Mesenteric fat pad (tissue), 1 donor: Measurements from ENCODE around the gene RAB9A. TPM values are rescaled to one million over a fixed set of nuclear protein-coding genes. Genes with fewer than 3 reads are reported as not detected.
"Not testable (repeated sequence)": the region's sequence is repeated elsewhere in the genome, so short reads cannot be mapped to it uniquely, and the experiment has no call there.

ENCODE experiments used
- DNase-seq: peaks from one replicate; pipeline ENCODE4 v3.0.0-alpha.2; 2020; ENCODE audit warnings: low spot score
- total RNA-seq: library from RNA; stranded (reverse); fragmentation: NEBNext Ultra II Directional; extraction: Animal tissue kit (Norgen Biotek cat#: 25700); gene quantifications from one replicate; pipeline ENCODE4 v1.2.1, GENCODE V29; 2021
- donor health status: DM: yes; HTN: yes; CAD: no.

RAB9A gene
- total RNA-seq, 1 donor from 2014 or later: 41.7 TPM

- no peak for DNase-seq
Observed at GRCh38 chrX:13699183-13699826, 10.4 kb downstream of the RAB9A start.

GRCh38 chrX:13700380-13700779 lies 11.5 kb downstream of the RAB9A start:
- no peak for DNase-seq

GRCh38 chrX:13702111-13702789 lies 13.3 kb downstream of the RAB9A start:
- DNase-seq: no peak

DNA sequence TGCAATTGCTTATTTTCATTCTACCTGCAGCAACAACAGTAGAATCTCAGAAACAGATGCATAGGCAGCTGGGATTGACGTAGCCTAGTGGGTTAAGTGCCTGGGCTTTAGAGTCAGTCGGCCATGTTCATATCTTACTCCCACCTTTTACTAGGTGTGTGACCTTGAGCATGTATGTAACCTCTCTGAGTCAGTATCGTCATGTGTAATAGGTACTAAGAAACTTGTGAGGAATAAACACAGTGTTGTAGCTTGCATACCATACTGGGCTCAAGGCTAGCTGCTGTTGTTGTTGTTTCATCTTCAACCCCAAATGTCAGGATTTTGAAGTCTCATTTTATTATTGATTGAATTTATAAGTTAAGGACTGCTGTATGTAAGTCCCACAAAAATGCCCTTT lies 14.2 kb downstream of the RAB9A start:
- no peak for DNase-seq

GRCh38 chrX:13703589-13703988 lies 14.7 kb downstream of the RAB9A start:
- no peak for DNase-seq

GRCh38 chrX:13711141-13711540 lies 22.2 kb downstream of the RAB9A start:
- DNase-seq: no peak

GRCh38 chrX:13716455-13716854 lies 27.5 kb downstream of the RAB9A start:
- DNase-seq: no peak

DNA sequence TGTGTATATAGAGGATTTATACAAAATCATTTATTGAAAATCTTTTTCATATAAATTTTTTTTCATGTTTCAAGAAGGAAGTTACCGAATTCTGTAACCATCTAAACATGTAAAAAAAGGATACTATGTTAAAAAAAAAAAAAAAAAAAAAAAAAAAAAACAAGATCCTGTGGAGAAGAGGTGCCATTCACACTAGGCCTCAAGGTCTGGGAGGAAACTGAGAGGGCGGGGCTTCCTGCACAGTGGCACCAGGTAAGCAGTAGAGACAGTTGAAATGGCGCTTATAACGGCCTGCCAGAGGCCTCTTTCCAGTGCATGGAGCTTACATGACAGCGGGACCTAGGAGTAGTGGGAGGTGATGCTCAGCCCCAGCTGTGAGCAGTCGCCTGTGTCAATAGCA lies 28.0 kb downstream of the RAB9A start:
- DNase-seq: no peak

DNA sequence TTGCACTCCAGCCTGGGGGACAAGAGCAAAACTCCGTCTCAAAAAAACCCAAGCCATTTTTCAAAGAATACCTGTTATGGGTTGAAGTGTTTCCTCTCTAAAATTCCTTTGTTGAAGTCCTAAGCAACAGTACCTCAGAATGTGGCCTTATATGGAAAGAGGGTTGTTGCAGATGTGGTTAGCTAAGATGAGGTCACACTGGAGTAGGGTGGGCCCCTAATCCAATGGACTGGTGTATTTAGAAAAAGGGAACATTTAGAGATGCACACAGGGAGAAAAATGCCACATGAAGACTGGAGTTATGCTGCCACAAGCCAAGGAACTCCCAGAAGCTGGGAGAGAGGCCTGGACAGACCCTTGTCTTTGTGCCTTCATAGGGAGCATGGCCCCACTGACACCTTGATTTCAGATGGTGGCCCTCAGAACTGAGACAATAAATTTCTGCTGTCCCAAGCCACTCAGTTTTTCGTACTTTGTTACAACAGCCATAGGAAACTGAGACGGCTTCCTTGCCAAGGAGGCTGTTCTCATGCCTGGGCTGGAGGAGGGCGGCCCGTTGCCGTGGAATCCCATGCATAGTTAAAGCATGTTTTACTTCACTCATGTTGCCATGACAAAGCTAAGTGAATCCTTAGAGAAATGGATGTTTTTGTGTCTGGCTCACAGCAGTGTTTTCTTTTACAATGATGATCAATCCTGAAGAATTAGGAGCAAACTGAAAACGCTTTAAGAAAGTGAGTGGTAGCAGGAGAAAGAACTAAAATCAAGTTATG lies 29.0 kb downstream of the RAB9A start:
- DNase-seq: no peak

DNA sequence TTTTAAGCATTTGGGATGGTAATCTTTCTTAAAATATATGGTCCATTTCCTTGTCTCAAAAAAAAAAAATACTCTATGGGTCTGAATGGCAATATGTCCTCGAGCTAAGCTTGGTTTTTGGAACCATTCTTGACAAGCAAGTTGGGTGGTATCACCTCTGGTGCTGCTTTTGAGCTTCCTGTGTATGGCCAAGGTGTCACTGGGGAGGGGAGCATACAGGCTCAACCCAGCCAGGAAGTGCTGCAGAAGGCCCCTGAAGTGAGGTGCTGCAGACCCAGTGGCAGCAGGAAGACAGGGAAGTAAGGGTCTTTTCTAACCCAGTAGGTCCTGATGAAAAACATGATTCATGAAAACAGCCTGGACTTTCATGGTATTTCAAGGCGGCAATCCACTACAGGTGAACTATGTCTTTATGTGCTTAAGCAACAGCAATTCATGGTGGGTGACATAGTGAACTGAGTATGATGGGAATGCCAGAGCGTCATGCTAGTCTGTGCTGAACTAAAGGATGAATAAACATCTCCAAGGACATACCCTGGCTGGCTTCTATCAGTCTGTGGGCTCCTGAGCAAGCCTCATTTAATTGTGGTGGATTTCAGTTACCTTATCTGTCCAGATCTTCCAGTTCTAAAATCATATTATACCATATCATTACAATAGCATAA lies 30.4 kb downstream of the RAB9A start:
- no peak for DNase-seq

GRCh38 chrX:13721371-13721770 lies 32.4 kb downstream of the RAB9A start:
- DNase-seq: no peak

DNA sequence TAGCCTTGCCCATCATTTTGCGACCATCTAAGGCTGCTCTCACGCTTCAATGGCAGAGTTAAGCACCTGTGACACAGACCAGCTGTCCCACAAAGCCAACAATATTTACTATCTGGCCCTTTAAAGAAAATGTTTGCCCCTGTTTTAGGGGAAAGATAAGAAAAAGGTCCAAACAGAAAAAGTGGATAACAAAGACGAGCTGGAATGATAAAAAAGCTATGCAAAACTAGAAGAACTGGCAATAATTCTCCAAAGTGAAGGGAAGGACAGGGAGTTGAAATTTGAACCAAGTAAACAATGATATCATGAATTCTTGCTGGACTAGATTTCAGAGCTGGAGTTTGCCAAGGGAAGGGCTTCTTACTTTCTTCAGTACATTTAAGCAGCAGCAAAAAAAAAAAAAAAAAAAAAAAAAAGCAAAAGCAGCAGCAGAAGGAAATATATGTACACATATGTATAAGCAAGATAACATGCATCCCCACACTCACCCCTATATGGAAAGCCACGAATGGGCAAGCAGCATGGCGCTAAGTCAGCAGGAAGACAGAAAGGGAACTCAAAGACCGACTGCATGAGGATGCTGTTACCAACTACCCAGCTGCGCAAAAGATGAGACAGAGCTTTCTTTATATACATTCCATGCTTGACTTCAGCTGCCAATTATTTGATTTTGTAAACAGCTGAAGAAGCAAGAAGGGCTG lies 33.0 kb downstream of the RAB9A start:
- no peak for DNase-seq

GRCh38 chrX:13724878-13725277 lies 36.0 kb downstream of the RAB9A start:
- not testable (repeated sequence) for DNase-seq

DNA sequence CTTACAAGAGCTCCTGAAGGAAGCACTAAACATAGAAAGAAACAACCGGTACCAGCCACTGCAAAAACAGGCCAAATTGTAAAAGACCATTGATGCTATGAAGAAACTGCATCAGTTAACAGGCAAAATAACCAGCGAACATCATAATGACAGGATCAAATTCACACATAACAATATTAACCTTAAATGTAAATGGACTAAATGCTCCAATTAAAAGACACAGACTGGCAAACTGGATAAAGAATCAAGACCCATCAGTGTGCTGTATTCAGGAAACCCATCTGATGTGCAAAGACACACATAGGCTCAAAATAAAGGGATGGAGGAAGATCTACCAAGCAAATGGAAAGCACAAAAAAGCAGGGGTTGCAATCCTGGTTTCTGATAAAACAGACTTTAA lies 37.7 kb downstream of the RAB9A start:
- DNase-seq: not testable (repeated sequence)

GRCh38 chrX:13730523-13730922 lies 41.6 kb downstream of the RAB9A start:
- DNase-seq: not testable (repeated sequence)

GRCh38 chrX:13732246-13733067 lies 43.5 kb downstream of the RAB9A start:
- DNase-seq: no peak

- DNase-seq: no peak
Observed at GRCh38 chrX:13733506-13733905, 44.6 kb downstream of the RAB9A start.

DNA sequence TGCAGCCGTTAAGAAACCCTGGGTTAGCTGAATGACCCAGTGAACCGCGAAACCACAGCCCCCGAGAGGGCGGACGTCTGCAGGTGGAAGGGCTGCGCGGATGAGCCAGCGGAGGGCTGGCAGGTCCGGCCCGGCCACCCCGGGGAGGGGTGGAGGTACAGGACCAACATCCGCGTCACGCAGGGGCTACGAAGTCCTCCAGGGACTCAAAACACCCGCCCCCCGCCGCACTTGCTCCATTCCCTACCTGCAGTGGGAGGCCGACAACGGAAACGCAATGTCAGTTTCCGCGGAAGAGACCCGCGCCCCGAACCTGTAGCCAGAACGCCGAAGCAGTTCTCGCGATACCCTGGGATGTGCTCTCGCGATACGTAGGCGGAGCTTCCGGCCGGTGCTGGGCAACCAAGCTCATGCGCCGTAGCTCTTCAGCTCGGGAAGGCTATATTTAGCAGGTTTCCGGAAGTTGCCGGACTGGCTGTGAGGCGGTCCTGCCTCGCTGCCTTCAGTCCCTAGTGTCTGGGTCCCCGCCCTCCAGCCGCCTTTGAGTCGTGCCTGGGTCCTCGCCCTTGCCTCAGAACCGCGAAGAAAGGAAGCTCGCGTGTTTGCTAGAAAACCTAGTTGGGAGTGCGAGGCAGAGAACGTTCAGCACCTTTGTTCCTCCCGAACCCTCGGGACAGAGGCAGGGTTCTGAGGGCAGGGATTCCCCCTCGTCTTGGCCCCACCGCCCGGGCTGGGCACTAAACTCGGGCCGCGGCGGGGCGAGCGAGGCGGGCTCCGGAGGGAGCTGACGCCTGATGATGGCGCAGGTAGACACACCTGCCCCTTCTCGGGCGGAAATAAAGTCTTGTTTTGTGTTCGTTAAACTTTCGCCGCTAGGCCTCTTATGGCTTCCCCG lies 45.6 kb downstream of the RAB9A start, which contains the start of the genes OFD1 and TRAPPC2:
TSS of gene OFD1 (plus strand) at position 471 of the 895 bp plus-strand sequence. CDS start at position 795, 324 bp downstream.
TSS of gene TRAPPC2 (minus strand) at position 343 of the 895 bp plus-strand sequence. CDS start 14,657 bp downstream, outside the sequence.
- DNase-seq: peak; percentile 94

- DNase-seq: no peak
Observed at GRCh38 chrX:13741695-13742094, 52.8 kb downstream of the RAB9A start.
